H1 (cell line): ENCODE results near the gene CACNG4.

ENCODE experiments used
- EP300 ChIP-seq, 2 experiments: IDR thresholded peaks; 1 replicate in 1 of 2; 2 replicates in 1 of 2; pipeline ENCODE4 v1.6.1; 2011 to 2012; ENCODE audit warnings: low read depth in 2 of 2, low read length in 2 of 2, mild to moderate bottlenecking in 2 of 2, borderline replicate concordance in 1 of 2, inconsistent platforms in 1 of 2, moderate library complexity in 1 of 2
- POLR2A ChIP-seq, 2 experiments: IDR thresholded peaks; 1 replicate in 1 of 2; 2 replicates in 1 of 2; pipeline ENCODE4 v1.6.1; 2011; ENCODE audit warnings: low read depth in 2 of 2, low read length in 2 of 2, mild to moderate bottlenecking in 2 of 2; ENCODE audit errors: control extremely low read depth in 1 of 2
- POLR2AphosphoS5 ChIP-seq: IDR thresholded peaks from 2 replicates; pipeline ENCODE4 v1.6.1; 2011; ENCODE audit warnings: low read depth, low read length
- RAD21 ChIP-seq, 2 experiments: IDR thresholded peaks in 1 of 2; conservative IDR thresholded peaks in 1 of 2; 2 replicates each; pipeline ENCODE4 v1.6.1; 2011; ENCODE audit warnings: low read depth in 2 of 2, low read length in 2 of 2, improper control_type of control experiment in 1 of 2, inconsistent platforms in 1 of 2, mild to moderate bottlenecking in 1 of 2, moderate library complexity in 1 of 2
- TAF1 ChIP-seq: IDR thresholded peaks from 2 replicates; pipeline ENCODE4 v1.6.1; 2011; ENCODE audit warnings: mild to moderate bottlenecking, low read depth, low read length
- TCF12 ChIP-seq: IDR thresholded peaks from 2 replicates; pipeline ENCODE4 v1.6.1; 2011; ENCODE audit warnings: low read depth, mild to moderate bottlenecking, low read length
- TF ChIP-seq, protein P1 (sequence below), 3 experiments: IDR thresholded peaks; 1 replicate in 2 of 3; 2 replicates in 1 of 3; pipeline versions ENCODE4 v1.5.1 to v1.6.1; 2011; ENCODE audit warnings: low read length in 3 of 3, mild to moderate bottlenecking in 3 of 3, inconsistent platforms in 2 of 3, low read depth in 1 of 3, moderate library complexity in 1 of 3; ENCODE audit not compliant: insufficient read depth in 1 of 3; ENCODE audit errors: control extremely low read depth in 1 of 3
- TF ChIP-seq, protein P2 (sequence below): IDR thresholded peaks from 2 replicates; pipeline ENCODE4 v1.6.1; 2012; ENCODE audit warnings: inconsistent platforms

DNA sequence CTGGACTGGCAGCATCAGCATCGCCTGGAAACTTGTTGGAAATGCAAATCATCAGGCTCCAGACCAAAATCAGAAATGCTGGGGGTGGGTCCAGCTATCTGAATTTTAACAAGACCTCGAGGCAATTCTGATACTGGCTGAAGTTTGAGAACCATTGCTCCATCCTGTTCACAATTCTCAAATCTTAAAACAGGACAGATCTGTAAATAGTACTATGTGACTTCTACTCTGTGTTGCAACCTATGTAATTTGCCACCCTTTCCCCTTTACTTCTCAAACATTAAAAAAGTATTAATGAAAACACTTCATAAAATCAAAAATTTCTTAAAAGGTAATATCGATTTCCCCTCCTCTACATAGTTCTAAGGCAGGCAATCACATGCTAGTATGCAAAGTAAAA, 108.4 kb downstream of the CACNG4 start:
- TF ChIP-seq, protein P1, sequence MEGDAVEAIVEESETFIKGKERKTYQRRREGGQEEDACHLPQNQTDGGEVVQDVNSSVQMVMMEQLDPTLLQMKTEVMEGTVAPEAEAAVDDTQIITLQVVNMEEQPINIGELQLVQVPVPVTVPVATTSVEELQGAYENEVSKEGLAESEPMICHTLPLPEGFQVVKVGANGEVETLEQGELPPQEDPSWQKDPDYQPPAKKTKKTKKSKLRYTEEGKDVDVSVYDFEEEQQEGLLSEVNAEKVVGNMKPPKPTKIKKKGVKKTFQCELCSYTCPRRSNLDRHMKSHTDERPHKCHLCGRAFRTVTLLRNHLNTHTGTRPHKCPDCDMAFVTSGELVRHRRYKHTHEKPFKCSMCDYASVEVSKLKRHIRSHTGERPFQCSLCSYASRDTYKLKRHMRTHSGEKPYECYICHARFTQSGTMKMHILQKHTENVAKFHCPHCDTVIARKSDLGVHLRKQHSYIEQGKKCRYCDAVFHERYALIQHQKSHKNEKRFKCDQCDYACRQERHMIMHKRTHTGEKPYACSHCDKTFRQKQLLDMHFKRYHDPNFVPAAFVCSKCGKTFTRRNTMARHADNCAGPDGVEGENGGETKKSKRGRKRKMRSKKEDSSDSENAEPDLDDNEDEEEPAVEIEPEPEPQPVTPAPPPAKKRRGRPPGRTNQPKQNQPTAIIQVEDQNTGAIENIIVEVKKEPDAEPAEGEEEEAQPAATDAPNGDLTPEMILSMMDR (IDR thresholded peaks at IDR 0.05; ENCODE audit: control extremely low read depth in 1 of 3, insufficient read depth in 1 of 3, low read depth in 1 of 3, low read length in 3 of 3): no peak
- TF ChIP-seq TCF12: no peak
- no peak for TF ChIP-seq EP300 (IDR thresholded peaks at IDR 0.05; ENCODE audit: borderline replicate concordance in 1 of 2, low read depth in 2 of 2, low read length in 2 of 2)
- TF ChIP-seq, protein P2, sequence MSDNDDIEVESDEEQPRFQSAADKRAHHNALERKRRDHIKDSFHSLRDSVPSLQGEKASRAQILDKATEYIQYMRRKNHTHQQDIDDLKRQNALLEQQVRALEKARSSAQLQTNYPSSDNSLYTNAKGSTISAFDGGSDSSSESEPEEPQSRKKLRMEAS: no peak
- TF ChIP-seq RAD21 (IDR thresholded peaks at IDR 0.05 in 1 of 2, conservative IDR thresholded peaks at IDR 0.05 in 1 of 2; ENCODE audit: low read depth in 2 of 2, low read length in 2 of 2): no peak
- TF ChIP-seq POLR2AphosphoS5: no peak
- no peak for TF ChIP-seq POLR2A (IDR thresholded peaks at IDR 0.05; ENCODE audit: control extremely low read depth in 1 of 2, low read depth in 2 of 2, low read length in 2 of 2)
- no peak for TF ChIP-seq TAF1
